Gastrocnemius medialis (tissue), 4 donors: ENCODE results near the gene LRRC2.

Source experiments
- POLR2A ChIP-seq, 2 donors: fragments of 450-650 bp; IDR thresholded peaks; one replicate each; pipeline ENCODE4 v1.6.1; 2017; ENCODE audit warnings: antibody characterized with exemption in 2 of 2, mild to moderate bottlenecking in 2 of 2, moderate library complexity in 2 of 2
- TF ChIP-seq, protein P1 (sequence below), 5 experiments: fragments of 450-650 bp in 3 of 5; fragments of 200-600 bp in 2 of 5; sonication (generic) in 2 of 5; IDR thresholded peaks in 4 of 5; conservative IDR thresholded peaks in 1 of 5; 1 replicate in 4 of 5; 2 replicates in 1 of 5; pipeline ENCODE4 v1.5.1; 2016 to 2019; ENCODE audit warnings: antibody characterized with exemption in 5 of 5, mild to moderate bottlenecking in 3 of 5, moderate library complexity in 3 of 5

- TF ChIP-seq, protein P1, sequence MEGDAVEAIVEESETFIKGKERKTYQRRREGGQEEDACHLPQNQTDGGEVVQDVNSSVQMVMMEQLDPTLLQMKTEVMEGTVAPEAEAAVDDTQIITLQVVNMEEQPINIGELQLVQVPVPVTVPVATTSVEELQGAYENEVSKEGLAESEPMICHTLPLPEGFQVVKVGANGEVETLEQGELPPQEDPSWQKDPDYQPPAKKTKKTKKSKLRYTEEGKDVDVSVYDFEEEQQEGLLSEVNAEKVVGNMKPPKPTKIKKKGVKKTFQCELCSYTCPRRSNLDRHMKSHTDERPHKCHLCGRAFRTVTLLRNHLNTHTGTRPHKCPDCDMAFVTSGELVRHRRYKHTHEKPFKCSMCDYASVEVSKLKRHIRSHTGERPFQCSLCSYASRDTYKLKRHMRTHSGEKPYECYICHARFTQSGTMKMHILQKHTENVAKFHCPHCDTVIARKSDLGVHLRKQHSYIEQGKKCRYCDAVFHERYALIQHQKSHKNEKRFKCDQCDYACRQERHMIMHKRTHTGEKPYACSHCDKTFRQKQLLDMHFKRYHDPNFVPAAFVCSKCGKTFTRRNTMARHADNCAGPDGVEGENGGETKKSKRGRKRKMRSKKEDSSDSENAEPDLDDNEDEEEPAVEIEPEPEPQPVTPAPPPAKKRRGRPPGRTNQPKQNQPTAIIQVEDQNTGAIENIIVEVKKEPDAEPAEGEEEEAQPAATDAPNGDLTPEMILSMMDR (IDR thresholded peaks at IDR 0.05 in 4 of 5, conservative IDR thresholded peaks at IDR 0.05 in 1 of 5) = no peak
- no peak for TF ChIP-seq POLR2A (IDR thresholded peaks at IDR 0.05)
Measured at GRCh38 chr3:46521096-46521495, 45.0 kb downstream of the LRRC2 start.
